ENCODE measurements around the gene FAM241B.

DNA sequence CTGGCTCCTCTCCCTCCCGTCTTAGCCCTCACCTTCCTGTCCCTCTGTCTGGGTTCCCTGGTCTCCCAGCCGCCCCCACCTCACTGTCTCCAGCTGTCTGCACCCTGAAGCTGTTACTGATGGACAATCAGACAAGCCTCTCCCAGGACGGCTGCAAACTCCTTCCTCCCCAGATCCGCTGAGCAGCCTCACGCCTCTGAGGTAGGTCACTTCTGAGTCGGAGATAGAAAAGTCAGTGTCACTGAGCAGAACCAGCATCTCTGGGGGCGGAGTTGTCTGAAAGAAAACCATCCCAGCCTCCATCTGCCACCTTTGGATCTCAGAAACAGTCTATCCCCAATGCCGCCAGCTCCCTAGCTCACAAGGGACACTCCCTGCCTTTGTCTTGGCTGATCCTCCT, 27.4 kb downstream of the FAM241B start:
- TF ChIP-seq, protein P1, sequence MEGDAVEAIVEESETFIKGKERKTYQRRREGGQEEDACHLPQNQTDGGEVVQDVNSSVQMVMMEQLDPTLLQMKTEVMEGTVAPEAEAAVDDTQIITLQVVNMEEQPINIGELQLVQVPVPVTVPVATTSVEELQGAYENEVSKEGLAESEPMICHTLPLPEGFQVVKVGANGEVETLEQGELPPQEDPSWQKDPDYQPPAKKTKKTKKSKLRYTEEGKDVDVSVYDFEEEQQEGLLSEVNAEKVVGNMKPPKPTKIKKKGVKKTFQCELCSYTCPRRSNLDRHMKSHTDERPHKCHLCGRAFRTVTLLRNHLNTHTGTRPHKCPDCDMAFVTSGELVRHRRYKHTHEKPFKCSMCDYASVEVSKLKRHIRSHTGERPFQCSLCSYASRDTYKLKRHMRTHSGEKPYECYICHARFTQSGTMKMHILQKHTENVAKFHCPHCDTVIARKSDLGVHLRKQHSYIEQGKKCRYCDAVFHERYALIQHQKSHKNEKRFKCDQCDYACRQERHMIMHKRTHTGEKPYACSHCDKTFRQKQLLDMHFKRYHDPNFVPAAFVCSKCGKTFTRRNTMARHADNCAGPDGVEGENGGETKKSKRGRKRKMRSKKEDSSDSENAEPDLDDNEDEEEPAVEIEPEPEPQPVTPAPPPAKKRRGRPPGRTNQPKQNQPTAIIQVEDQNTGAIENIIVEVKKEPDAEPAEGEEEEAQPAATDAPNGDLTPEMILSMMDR (IDR thresholded peaks at IDR 0.05), result no peak
- no peak for TF ChIP-seq POLR2A (IDR thresholded peaks at IDR 0.05)

All from uterus (tissue), 2 donors.